ENCODE measurements around the gene MAGOH.

Gene MAGOH

GRCh38 chr1:53256511-53257453 lies 18.5 kb upstream of the MAGOH start:
- DNase-seq (ENCODE audit: extremely low spot score), result no peak
- CTCF ChIA-PET, result interaction anchor here (1.1 to 2.7 kb wide), 5 partner anchors 10 to 36 kb away, joined by 3 to 11 read pairs (median 4); no protein-coding TSS in a partner anchor
- no peak for TF ChIP-seq CTCF (IDR thresholded peaks at IDR 0.05; ENCODE audit: control extremely low read depth, extremely low read depth, low read depth, missing control alignments)
- POLR2A ChIA-PET, result no interaction called here

GRCh38 chr1:53255031-53255430 lies 16.7 kb upstream of the MAGOH start:
- POLR2A ChIA-PET, result no interaction called here
- CTCF ChIA-PET, result interaction anchor here (2.1 to 2.7 kb wide), 2 partner anchors 10 to 24 kb away, joined by 8 to 11 read pairs; no protein-coding TSS in a partner anchor
- no peak for DNase-seq (ENCODE audit: extremely low spot score)
- TF ChIP-seq CTCF (IDR thresholded peaks at IDR 0.05; ENCODE audit: control extremely low read depth, extremely low read depth, low read depth, missing control alignments), result no peak

- CTCF ChIA-PET, result no interaction called here
- POLR2A ChIA-PET, result no interaction called here
- TF ChIP-seq CTCF (IDR thresholded peaks at IDR 0.05; ENCODE audit: control extremely low read depth, extremely low read depth, low read depth, missing control alignments), result no peak
- no peak for DNase-seq (ENCODE audit: extremely low spot score)
These were observed 15.8 kb upstream of the MAGOH start for GRCh38 chr1:53254011-53254640.

GRCh38 chr1:53250325-53250724 lies 12.0 kb upstream of the MAGOH start:
- CTCF ChIA-PET, result interaction anchor here (0.7 kb wide), 1 partner anchor 17 kb away, joined by 3 read pairs; no protein-coding TSS in a partner anchor

GRCh38 chr1:53249706-53250105 lies 11.4 kb upstream of the MAGOH start:
- ChIA-PET POLR2A (no interaction called here), CTCF (interaction anchor here (0.7 to 1.0 kb wide), 2 partner anchors 10 to 18 kb away, joined by 3 to 4 read pairs; no protein-coding TSS in a partner anchor)
- no peak for DNase-seq (ENCODE audit: extremely low spot score)
- no peak for TF ChIP-seq CTCF (IDR thresholded peaks at IDR 0.05; ENCODE audit: control extremely low read depth, extremely low read depth, low read depth, missing control alignments)

More at GRCh38 chr1:53250325-53250724, 12.0 kb upstream of the MAGOH start:
- TF ChIP-seq CTCF (IDR thresholded peaks at IDR 0.05; ENCODE audit: control extremely low read depth, extremely low read depth, low read depth, missing control alignments), result no peak
- POLR2A ChIA-PET, result no interaction called here
- DNase-seq (ENCODE audit: extremely low spot score), result no peak

- ChIA-PET CTCF (interaction anchor here (1.0 to 2.5 kb wide), 2 partner anchors 10 kb away, joined by 4 to 8 read pairs; no protein-coding TSS in a partner anchor), POLR2A (no interaction called here)
- no peak for DNase-seq (ENCODE audit: extremely low spot score)
These were observed 8.2 kb upstream of the MAGOH start for GRCh38 chr1:53246261-53247134.

More at GRCh38 chr1:53246261-53247134, 8.2 kb upstream of the MAGOH start:
- no peak for TF ChIP-seq CTCF (IDR thresholded peaks at IDR 0.05; ENCODE audit: control extremely low read depth, extremely low read depth, low read depth, missing control alignments)
